Bladder microvascular endothelial cell (primary cell): ENCODE data around the gene PF4V1. TPM values are rescaled to one million over a fixed set of nuclear protein-coding genes. Genes with fewer than 3 reads are reported as not detected.

Experiments
- total RNA-seq: library from RNA; depleted of rRNA; stranded (reverse); fragments of >200 nt; gene quantifications from 2 replicates; pipeline ENCODE4 v1.2.3, GENCODE V29; 2014

Gene PF4V1, protein sequence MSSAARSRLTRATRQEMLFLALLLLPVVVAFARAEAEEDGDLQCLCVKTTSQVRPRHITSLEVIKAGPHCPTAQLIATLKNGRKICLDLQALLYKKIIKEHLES
- total RNA-seq = 0.25 TPM in 1 of 2 replicates, not detected in the other

DNA sequence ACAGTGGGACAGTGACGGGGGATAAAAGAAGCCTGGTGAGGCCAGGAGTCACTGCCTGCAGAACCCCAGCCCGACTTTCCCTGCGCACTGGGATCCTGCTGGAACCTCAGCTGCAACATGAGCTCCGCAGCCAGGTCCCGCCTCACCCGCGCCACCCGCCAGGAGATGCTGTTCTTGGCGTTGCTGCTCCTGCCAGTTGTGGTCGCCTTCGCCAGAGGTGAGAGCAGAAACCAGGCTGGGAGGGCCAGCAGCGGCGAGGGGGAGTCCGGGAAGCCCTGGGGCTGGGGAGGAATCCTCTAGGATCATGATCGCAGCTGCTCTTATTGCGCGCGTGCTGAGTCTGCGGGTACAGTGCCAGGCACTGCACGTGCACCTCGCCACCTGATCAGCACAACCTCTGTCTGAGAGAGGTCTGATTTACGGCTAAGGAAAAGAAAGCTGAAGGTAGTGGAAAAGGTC is at the start of gene PF4V1:
Gene PF4V1 (plus strand): TSS at position 51 of the 459 bp plus-strand sequence. CDS start 67 bp downstream, at position 118.

GRCh38 chr4:73836373-73837279 is 16.5 kb upstream of the PF4V1 start, which contains the start of gene CXCL6:
TSS of gene CXCL6 (plus strand) at chr4:73836678. CDS start at chr4:73836751, 73 bp downstream.

DNA sequence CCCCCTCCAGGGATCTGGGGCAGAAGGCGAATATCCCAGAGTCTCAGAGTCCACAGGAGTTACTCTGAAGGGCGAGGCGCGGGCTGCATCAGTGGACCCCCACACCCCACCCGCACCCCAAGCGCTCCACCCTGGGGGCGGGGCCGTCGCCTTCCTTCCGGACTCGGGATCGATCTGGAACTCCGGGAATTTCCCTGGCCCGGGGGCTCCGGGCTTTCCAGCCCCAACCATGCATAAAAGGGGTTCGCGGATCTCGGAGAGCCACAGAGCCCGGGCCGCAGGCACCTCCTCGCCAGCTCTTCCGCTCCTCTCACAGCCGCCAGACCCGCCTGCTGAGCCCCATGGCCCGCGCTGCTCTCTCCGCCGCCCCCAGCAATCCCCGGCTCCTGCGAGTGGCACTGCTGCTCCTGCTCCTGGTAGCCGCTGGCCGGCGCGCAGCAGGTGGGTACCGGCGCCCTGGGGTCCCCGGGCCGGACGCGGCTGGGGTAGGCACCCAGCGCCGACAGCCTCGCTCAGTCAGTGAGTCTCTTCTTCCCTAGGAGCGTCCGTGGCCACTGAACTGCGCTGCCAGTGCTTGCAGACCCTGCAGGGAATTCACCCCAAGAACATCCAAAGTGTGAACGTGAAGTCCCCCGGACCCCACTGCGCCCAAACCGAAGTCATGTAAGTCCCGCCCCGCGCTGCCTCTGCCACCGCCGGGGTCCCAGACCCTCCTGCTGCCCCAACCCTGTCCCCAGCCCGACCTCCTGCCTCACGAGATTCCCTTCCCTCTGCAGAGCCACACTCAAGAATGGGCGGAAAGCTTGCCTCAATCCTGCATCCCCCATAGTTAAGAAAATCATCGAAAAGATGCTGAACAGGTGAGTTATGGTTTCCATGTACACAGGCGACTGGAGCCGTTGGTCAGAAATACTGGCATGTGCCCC is 16.3 kb downstream of the PF4V1 start, which contains the start of gene CXCL1:
Gene CXCL1 (plus strand): TSS at position 264 of the 926 bp plus-strand sequence. CDS start 78 bp downstream, at position 342.

Other genes starting within 250 kb of the PF4V1 start
- not detected in 2 replicates for gene RASSF6, start 232.9 kb upstream of the PF4V1 start, total RNA-seq
- gene CXCL8, start 112.7 kb upstream of the PF4V1 start, total RNA-seq = 18.1 and 167 TPM in 2 replicates
- gene CXCL6, start 16.6 kb upstream of the PF4V1 start, total RNA-seq = 0.31 TPM in 1 of 2 replicates, not detected in the other
- gene CXCL1, start 16.1 kb downstream of the PF4V1 start, total RNA-seq = 4.5 and 38.7 TPM in 2 replicates
- not detected in 2 replicates for gene PF4, start 128.7 kb downstream of the PF4V1 start, total RNA-seq
- not detected in 2 replicates for gene PPBP, start 134.9 kb downstream of the PF4V1 start, total RNA-seq
- under 0.01 and 0.50 TPM in 2 replicates for gene CXCL5, start 145.4 kb downstream of the PF4V1 start, total RNA-seq
- 0.16 and 1.1 TPM in 2 replicates for gene CXCL3, start 185.4 kb downstream of the PF4V1 start, total RNA-seq
- 4.4 and 6.5 TPM in 2 replicates for gene CXCL2, start 245.9 kb downstream of the PF4V1 start, total RNA-seq